ENCODE measurements around the gene TCTA.

Gene TCTA

GRCh38 chr3:49460188-49460890 lies 48.1 kb downstream of the TCTA start:
- H3K27ac ChIP-seq: no peak overlapping the region

GRCh38 chr3:49460956-49461355 lies 48.7 kb downstream of the TCTA start:
- no peaks in the 10 kb centered on the region for H3K79me2 ChIP-seq
- no peaks in the 10 kb centered on the region for H3K4me1 ChIP-seq
- H3K27ac ChIP-seq: no peak overlapping the region
- H3K9me3 ChIP-seq (ENCODE audit: control insufficient read depth, low read length): no peaks in the 10 kb centered on the region
- no peak overlapping the region for H2AFZ ChIP-seq
- no peak overlapping the region for H3K9ac ChIP-seq
- H3K4me3 ChIP-seq (ENCODE audit: low read depth, low read length): no peak overlapping the region
- no peaks in the 10 kb centered on the region for H3K36me3 ChIP-seq (ENCODE audit: control insufficient read depth, insufficient read depth, low read length)
- H3K27me3 ChIP-seq (ENCODE audit: control insufficient read depth, insufficient read depth, low read length): no peaks in the 10 kb centered on the region
- H3K4me2 ChIP-seq (ENCODE audit: low read length): no peak overlapping the region
- TF ChIP-seq CTCF (IDR thresholded peaks at IDR 0.05): no peak

More at GRCh38 chr3:49460188-49460890, 48.1 kb downstream of the TCTA start:
- H3K36me3 ChIP-seq (ENCODE audit: control insufficient read depth, insufficient read depth, low read length): no peaks in the 10 kb centered on the region
- no peak overlapping the region for H3K4me3 ChIP-seq (ENCODE audit: low read depth, low read length)
- H3K9me3 ChIP-seq (ENCODE audit: control insufficient read depth, low read length): no peaks in the 10 kb centered on the region
- no peaks in the 10 kb centered on the region for H3K4me1 ChIP-seq
- H3K79me2 ChIP-seq: no peaks in the 10 kb centered on the region
- no peak overlapping the region for H3K9ac ChIP-seq
- no peak overlapping the region for H3K4me2 ChIP-seq (ENCODE audit: low read length)
- H3K27me3 ChIP-seq (ENCODE audit: control insufficient read depth, insufficient read depth, low read length): no peaks in the 10 kb centered on the region
- no peak overlapping the region for H2AFZ ChIP-seq
- TF ChIP-seq CTCF (IDR thresholded peaks at IDR 0.05): no peak

GRCh38 chr3:49461443-49462171 lies 49.4 kb downstream of the TCTA start:
- H3K4me1 ChIP-seq: no peaks in the 10 kb centered on the region
- H3K79me2 ChIP-seq: no peaks in the 10 kb centered on the region
- no peaks in the 10 kb centered on the region for H3K36me3 ChIP-seq (ENCODE audit: control insufficient read depth, insufficient read depth, low read length)
- no peak overlapping the region for H3K9ac ChIP-seq
- H3K27ac ChIP-seq: no peak overlapping the region
- no peak for TF ChIP-seq CTCF (IDR thresholded peaks at IDR 0.05)
- no peaks in the 10 kb centered on the region for H3K9me3 ChIP-seq (ENCODE audit: control insufficient read depth, low read length)
- H2AFZ ChIP-seq: no peak overlapping the region
- H3K4me3 ChIP-seq (ENCODE audit: low read depth, low read length): no peak overlapping the region
- no peak overlapping the region for H3K4me2 ChIP-seq (ENCODE audit: low read length)
- H3K27me3 ChIP-seq (ENCODE audit: control insufficient read depth, insufficient read depth, low read length): no peaks in the 10 kb centered on the region

GRCh38 chr3:49462222-49462621 lies 50.0 kb downstream of the TCTA start:
- Histone ChIP-seq H2AFZ (no peak overlapping the region), H3K27ac (no peak overlapping the region), H3K4me3 (ENCODE audit: low read depth, low read length) (no peak overlapping the region), H3K9ac (no peak overlapping the region), H3K79me2 (no peaks in the 10 kb centered on the region), H3K36me3 (ENCODE audit: control insufficient read depth, insufficient read depth, low read length) (no peaks in the 10 kb centered on the region), H3K9me3 (ENCODE audit: control insufficient read depth, low read length) (no peaks in the 10 kb centered on the region), H3K27me3 (ENCODE audit: control insufficient read depth, insufficient read depth, low read length) (no peaks in the 10 kb centered on the region), H3K4me1 (no peaks in the 10 kb centered on the region), H3K4me2 (ENCODE audit: low read length) (no peak overlapping the region)
- TF ChIP-seq CTCF (IDR thresholded peaks at IDR 0.05): no peak
